Measurements from ENCODE around the gene GNAZ.

DNA sequence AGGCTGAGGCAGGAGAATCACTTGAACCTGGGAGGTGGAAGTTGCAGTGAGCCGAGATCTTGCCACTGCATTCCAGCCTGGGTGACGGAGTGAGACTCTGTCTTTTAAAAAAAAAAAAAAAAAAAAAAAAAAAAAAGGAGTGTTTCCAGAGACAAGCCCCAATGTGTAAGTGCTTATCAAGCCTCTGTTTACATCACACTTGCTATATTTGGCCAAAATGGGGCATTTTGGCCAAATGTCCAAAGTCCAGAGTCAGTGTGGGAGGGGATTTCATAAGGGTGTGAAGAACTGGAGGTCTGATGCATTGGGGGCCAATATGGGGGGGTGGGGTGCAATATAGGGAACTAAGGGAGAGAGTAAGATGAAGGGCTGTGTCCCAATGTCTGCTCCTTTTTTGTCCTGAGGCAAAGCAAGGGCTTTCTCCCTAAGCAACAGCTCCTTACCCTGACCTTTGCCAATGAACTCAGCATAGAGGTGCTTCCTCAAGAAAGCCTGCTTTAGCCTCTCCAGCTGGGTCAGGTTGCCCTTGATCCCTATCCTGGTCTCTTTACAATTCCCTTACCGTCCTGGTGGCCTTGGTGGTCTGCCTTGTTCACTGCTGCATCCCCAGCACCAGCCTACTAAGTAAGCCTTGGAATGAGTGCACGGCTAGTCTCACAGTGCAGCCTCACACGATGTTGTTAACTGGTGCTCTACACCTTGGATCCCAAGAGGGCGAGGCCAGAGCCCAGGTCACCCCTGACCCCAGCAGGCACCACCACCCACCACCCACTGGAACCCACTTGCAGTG, 95.9 kb downstream of the GNAZ start:
- TF ChIP-seq EP300 (IDR thresholded peaks at IDR 0.05) = no peak
- no peak for TF ChIP-seq POLR2AphosphoS5 (IDR thresholded peaks at IDR 0.05)
- no peak for TF ChIP-seq POLR2A (IDR thresholded peaks at IDR 0.05)
- TF ChIP-seq, protein P1, sequence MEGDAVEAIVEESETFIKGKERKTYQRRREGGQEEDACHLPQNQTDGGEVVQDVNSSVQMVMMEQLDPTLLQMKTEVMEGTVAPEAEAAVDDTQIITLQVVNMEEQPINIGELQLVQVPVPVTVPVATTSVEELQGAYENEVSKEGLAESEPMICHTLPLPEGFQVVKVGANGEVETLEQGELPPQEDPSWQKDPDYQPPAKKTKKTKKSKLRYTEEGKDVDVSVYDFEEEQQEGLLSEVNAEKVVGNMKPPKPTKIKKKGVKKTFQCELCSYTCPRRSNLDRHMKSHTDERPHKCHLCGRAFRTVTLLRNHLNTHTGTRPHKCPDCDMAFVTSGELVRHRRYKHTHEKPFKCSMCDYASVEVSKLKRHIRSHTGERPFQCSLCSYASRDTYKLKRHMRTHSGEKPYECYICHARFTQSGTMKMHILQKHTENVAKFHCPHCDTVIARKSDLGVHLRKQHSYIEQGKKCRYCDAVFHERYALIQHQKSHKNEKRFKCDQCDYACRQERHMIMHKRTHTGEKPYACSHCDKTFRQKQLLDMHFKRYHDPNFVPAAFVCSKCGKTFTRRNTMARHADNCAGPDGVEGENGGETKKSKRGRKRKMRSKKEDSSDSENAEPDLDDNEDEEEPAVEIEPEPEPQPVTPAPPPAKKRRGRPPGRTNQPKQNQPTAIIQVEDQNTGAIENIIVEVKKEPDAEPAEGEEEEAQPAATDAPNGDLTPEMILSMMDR (IDR thresholded peaks at IDR 0.05) = no peak

Measured in gastroesophageal sphincter (tissue), 3 donors.